GM18499 (cell line): ENCODE data around the gene ANK3.

Source experiments
- ATAC-seq: cut with Tn5 transposase; IDR thresholded peaks from one replicate; pipeline ENCODE4 v1.9.1; 2021; ENCODE audit warnings: moderate number of reproducible peaks; ENCODE audit not compliant: insufficient read depth, unreplicated experiment

The ANK3 gene

GRCh38 chr10:60389413-60390025, at the start of gene ANK3:
ANK3 (minus strand) TSS chr10:60389875; CDS start chr10:60389538, 337 bp downstream.
- no peak for ATAC-seq

- no peak for ATAC-seq
These were observed 44.9 kb upstream of the ANK3 start for GRCh38 chr10:60434418-60435046.

- ATAC-seq = no peak
These were observed 44.0 kb upstream of the ANK3 start for GRCh38 chr10:60433684-60434083.

GRCh38 chr10:60430836-60431597, 41.3 kb upstream of the ANK3 start:
- no peak for ATAC-seq

GRCh38 chr10:60430017-60430416, 40.3 kb upstream of the ANK3 start:
- no peak for ATAC-seq

- ATAC-seq = no peak
These were observed 39.6 kb upstream of the ANK3 start for GRCh38 chr10:60429084-60429849.

- ATAC-seq = no peak
These were observed 38.7 kb upstream of the ANK3 start for GRCh38 chr10:60428387-60428737.

- ATAC-seq = no peak
These were observed 38.2 kb upstream of the ANK3 start for GRCh38 chr10:60427709-60428386.

- ATAC-seq = no peak
These were observed 37.5 kb upstream of the ANK3 start for GRCh38 chr10:60427148-60427547.

- ATAC-seq = no peak
These were observed 36.8 kb upstream of the ANK3 start for GRCh38 chr10:60426425-60426824.

- ATAC-seq = no peak
These were observed 35.9 kb upstream of the ANK3 start for GRCh38 chr10:60425392-60426110.

GRCh38 chr10:60424971-60425370, 35.3 kb upstream of the ANK3 start:
- no peak for ATAC-seq

- ATAC-seq = no peak
These were observed 34.2 kb upstream of the ANK3 start for GRCh38 chr10:60423920-60424319.

GRCh38 chr10:60422809-60423208, 33.1 kb upstream of the ANK3 start:
- no peak for ATAC-seq

GRCh38 chr10:60420991-60421894, 31.6 kb upstream of the ANK3 start:
- no peak for ATAC-seq

- no peak for ATAC-seq
These were observed 29.6 kb upstream of the ANK3 start for GRCh38 chr10:60419249-60419648.

GRCh38 chr10:60417901-60418300, 28.2 kb upstream of the ANK3 start:
- ATAC-seq = no peak

- ATAC-seq = no peak
These were observed 27.3 kb upstream of the ANK3 start for GRCh38 chr10:60417024-60417423.
